Measurements from ENCODE around the gene ISLR2.
"Not testable (repeated sequence)": the region's sequence is repeated elsewhere in the genome, so short reads cannot be mapped to it uniquely, and the experiment has no call there.

GRCh38 chr15:74162195-74162536 is 31.8 kb downstream of the ISLR2 start:
- TF ChIP-seq, protein P1, sequence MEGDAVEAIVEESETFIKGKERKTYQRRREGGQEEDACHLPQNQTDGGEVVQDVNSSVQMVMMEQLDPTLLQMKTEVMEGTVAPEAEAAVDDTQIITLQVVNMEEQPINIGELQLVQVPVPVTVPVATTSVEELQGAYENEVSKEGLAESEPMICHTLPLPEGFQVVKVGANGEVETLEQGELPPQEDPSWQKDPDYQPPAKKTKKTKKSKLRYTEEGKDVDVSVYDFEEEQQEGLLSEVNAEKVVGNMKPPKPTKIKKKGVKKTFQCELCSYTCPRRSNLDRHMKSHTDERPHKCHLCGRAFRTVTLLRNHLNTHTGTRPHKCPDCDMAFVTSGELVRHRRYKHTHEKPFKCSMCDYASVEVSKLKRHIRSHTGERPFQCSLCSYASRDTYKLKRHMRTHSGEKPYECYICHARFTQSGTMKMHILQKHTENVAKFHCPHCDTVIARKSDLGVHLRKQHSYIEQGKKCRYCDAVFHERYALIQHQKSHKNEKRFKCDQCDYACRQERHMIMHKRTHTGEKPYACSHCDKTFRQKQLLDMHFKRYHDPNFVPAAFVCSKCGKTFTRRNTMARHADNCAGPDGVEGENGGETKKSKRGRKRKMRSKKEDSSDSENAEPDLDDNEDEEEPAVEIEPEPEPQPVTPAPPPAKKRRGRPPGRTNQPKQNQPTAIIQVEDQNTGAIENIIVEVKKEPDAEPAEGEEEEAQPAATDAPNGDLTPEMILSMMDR (IDR thresholded peaks at IDR 0.05) = not testable (repeated sequence)
- TF ChIP-seq POLR2A (IDR thresholded peaks at IDR 0.05) = not testable (repeated sequence)
